Right lobe of liver (tissue), 4 donors: ENCODE data around the gene HEATR3.

ENCODE experiments used
- POLR2A ChIP-seq: fragments of 450-650 bp; IDR thresholded peaks from one replicate; pipeline ENCODE4 v1.6.1; 2017; ENCODE audit warnings: antibody characterized with exemption, mild to moderate bottlenecking
- TF ChIP-seq, protein P1 (sequence below), 4 donors: fragments of 200-600 bp in 3 of 4; fragments of 450-650 bp in 1 of 4; IDR thresholded peaks; one replicate each; pipeline versions ENCODE4 v1.5.1 to v1.8.0; 2016 to 2022; ENCODE audit warnings: antibody characterized with exemption in 4 of 4, mild to moderate bottlenecking in 2 of 4
- donor health status: DM: no; HTN: no; CAD: no.
- donor health status: DM: no; HTN: no; CAD: no.
- donor health status: DM: no; HTN: yes; CAD: no.

DNA sequence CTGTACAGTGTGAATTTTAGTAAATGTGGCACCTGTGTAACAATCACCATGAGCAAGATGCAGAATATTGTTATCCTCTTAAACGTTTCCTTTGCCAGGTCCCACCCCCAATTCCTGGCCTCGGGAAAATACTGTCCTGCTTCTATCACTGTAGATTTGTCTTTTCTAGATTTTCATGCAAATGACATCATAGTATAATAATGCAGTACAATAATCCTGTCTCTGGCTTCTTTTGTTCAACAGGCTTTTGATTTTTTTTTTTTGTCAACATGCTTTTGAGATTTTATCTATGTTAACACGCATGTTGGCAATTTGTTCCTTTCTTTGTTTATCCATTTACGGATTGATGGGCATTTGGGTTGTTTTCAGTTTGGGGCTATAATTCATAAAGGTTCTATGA lies 20.4 kb upstream of the HEATR3 start:
- TF ChIP-seq, protein P1, sequence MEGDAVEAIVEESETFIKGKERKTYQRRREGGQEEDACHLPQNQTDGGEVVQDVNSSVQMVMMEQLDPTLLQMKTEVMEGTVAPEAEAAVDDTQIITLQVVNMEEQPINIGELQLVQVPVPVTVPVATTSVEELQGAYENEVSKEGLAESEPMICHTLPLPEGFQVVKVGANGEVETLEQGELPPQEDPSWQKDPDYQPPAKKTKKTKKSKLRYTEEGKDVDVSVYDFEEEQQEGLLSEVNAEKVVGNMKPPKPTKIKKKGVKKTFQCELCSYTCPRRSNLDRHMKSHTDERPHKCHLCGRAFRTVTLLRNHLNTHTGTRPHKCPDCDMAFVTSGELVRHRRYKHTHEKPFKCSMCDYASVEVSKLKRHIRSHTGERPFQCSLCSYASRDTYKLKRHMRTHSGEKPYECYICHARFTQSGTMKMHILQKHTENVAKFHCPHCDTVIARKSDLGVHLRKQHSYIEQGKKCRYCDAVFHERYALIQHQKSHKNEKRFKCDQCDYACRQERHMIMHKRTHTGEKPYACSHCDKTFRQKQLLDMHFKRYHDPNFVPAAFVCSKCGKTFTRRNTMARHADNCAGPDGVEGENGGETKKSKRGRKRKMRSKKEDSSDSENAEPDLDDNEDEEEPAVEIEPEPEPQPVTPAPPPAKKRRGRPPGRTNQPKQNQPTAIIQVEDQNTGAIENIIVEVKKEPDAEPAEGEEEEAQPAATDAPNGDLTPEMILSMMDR (IDR thresholded peaks at IDR 0.05): no peak
- no peak for TF ChIP-seq POLR2A
